K562 (cell line): Measurements from ENCODE around the gene SNX14. TPM values are rescaled to one million over a fixed set of nuclear protein-coding genes. Genes with fewer than 3 reads are reported as not detected.
A peak's percentile ranks its signal among the peaks of the same experiment; 100 is the strongest.

Experiments
- NR3C1 ChIP-seq: sonication (generic); formaldehyde crosslinking; IDR thresholded peaks from 2 replicates; pipeline ENCODE4 v1.8.1; 2022; ENCODE audit warnings: missing genetic modification reagents
- RAD21 ChIP-seq, 2 experiments: fragments of 250-450 bp in 1 of 2; fragments of 450-650 bp in 1 of 2; sonication (Bioruptor Pico) in 1 of 2; formaldehyde crosslinking in 1 of 2; IDR thresholded peaks in 1 of 2; conservative IDR thresholded peaks in 1 of 2; 2 replicates each; pipeline versions ENCODE4 v1.4.0 to v1.8.0; 2020 to 2022; ENCODE audit warnings: mild to moderate bottlenecking in 2 of 2, moderate library complexity in 1 of 2
- RB1 ChIP-seq: fragments of 450-650 bp; IDR thresholded peaks from 2 replicates; pipeline ENCODE4 v1.6.1; 2017; ENCODE audit warnings: low read depth, mild to moderate bottlenecking
- RCOR1 ChIP-seq, 2 experiments: IDR thresholded peaks; 2 replicates each; pipeline ENCODE4 v1.6.1; 2012; ENCODE audit warnings: low read depth in 2 of 2, low read length in 2 of 2, borderline replicate concordance in 1 of 2, improper control_type of control experiment in 1 of 2
- SLC30A9 ChIP-seq: fragments of 250-450 bp; sonication (Bioruptor Pico); IDR thresholded peaks from 2 replicates; pipeline ENCODE4 v1.8.0; 2022; ENCODE audit warnings: mild to moderate bottlenecking, moderate library complexity
- ZNF134 ChIP-seq: fragments of 250-450 bp; sonication (Bioruptor Pico); conservative IDR thresholded peaks from 2 replicates; pipeline ENCODE4 v1.4.0; 2020
- ZNF436 ChIP-seq: fragments of 250-450, 450-650 bp; sonication (Bioruptor Pico); formaldehyde crosslinking; IDR thresholded peaks from 2 replicates; pipeline ENCODE4 v1.7.0; 2020; ENCODE audit warnings: mild to moderate bottlenecking
- ZNF699 ChIP-seq: fragments of 250-450 bp; sonication (Bioruptor Pico); IDR thresholded peaks from 2 replicates; pipeline ENCODE4 v1.8.0; 2021; ENCODE audit warnings: mild to moderate bottlenecking, moderate library complexity; ENCODE audit not compliant: insufficient replicate concordance
- polyA plus RNA-seq, 8 experiments: library from polyadenylated mRNA; depleted of rRNA in 4 of 8; stranded (reverse) in 5 of 8; unstranded in 3 of 8; fragments of >200 nt; fragmentation: Nextera tagmentation in 2 of 8; fragmentation: Illumina TruSeq in 1 of 8; extraction: Ambion mirVana in 2 of 8; extraction: Trizol in 1 of 8; gene quantifications; 2 replicates each; pipeline versions ENCODE4 v1.2.1 to v1.2.3, GENCODE V29; 2011 to 2014; ENCODE audit warnings: inconsistent platforms in 1 of 8, missing spikeins in 1 of 8
- total RNA-seq, 7 experiments: library from RNA; depleted of rRNA in 6 of 7; stranded (reverse); fragments of >200 nt in 6 of 7; fragmentation: Illumina TruSeq in 2 of 7; extraction: Trizol in 2 of 7; gene quantifications; 2 replicates each; pipeline versions ENCODE4 v1.2.1 to v1.2.3, GENCODE V29; 2011 to 2021; ENCODE audit warnings: low replicate concordance in 1 of 7
- TF ChIP-seq, protein P1 (sequence below): IDR thresholded peaks from 2 replicates; pipeline ENCODE4 v1.6.1; 2011; ENCODE audit warnings: borderline replicate concordance, low read depth, mild to moderate bottlenecking, moderate library complexity, low read length; ENCODE audit not compliant: insufficient read depth, poor library complexity, severe bottlenecking
- TF ChIP-seq, protein P2 (sequence below): fragments of 250-450 bp; sonication (Bioruptor Pico); IDR thresholded peaks from 2 replicates; pipeline ENCODE4 v1.5.0; 2021; ENCODE audit warnings: mild to moderate bottlenecking, borderline replicate concordance

Gene SNX14
- total and polyA plus RNA-seq, 9 of the 15 experiments (the other 6 are each of a cell fraction or from before 2014, with no cell fraction given), result 46.5 to 140 (median 71.2) TPM

DNA sequence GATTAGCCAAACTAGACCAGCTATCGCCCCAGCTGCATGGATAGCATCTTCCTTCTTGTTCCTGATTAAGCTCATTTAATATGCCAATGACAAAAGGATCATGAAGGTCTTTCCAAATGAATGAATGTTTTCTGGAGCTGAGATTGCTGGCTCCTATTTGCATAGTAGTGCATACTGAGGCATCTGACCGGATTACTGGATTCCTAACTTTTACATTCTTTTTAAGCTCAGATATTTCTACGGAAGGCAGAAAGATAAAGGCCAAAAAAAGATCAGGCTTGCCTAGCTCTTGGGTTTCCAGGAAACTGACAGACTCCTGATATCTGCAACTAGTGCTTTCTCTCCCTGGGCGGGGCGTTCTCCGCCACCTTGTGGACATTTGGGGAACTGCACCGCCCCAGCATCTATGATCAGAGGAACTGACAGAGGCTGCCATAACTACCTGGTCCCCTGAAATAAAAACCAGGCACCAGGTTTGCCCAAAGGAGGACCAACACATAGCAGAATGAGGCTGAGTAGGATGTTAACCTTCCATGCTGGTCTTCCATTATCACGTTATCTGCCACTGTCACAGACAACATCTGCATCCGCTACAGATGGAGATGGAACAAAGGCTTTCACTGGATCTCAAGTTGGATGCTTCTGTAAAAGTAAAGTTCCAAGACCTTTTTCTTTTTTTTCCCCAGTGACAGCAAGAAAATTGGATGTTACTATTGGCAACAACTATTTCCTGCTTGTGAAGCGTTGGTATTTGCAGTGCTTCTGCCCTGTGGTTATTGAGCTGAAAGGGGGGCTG is 110.6 kb downstream of the SNX14 start (continued):
- TF ChIP-seq, protein P1, sequence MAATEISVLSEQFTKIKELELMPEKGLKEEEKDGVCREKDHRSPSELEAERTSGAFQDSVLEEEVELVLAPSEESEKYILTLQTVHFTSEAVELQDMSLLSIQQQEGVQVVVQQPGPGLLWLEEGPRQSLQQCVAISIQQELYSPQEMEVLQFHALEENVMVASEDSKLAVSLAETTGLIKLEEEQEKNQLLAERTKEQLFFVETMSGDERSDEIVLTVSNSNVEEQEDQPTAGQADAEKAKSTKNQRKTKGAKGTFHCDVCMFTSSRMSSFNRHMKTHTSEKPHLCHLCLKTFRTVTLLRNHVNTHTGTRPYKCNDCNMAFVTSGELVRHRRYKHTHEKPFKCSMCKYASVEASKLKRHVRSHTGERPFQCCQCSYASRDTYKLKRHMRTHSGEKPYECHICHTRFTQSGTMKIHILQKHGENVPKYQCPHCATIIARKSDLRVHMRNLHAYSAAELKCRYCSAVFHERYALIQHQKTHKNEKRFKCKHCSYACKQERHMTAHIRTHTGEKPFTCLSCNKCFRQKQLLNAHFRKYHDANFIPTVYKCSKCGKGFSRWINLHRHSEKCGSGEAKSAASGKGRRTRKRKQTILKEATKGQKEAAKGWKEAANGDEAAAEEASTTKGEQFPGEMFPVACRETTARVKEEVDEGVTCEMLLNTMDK, result no peak
- TF ChIP-seq, protein P2, sequence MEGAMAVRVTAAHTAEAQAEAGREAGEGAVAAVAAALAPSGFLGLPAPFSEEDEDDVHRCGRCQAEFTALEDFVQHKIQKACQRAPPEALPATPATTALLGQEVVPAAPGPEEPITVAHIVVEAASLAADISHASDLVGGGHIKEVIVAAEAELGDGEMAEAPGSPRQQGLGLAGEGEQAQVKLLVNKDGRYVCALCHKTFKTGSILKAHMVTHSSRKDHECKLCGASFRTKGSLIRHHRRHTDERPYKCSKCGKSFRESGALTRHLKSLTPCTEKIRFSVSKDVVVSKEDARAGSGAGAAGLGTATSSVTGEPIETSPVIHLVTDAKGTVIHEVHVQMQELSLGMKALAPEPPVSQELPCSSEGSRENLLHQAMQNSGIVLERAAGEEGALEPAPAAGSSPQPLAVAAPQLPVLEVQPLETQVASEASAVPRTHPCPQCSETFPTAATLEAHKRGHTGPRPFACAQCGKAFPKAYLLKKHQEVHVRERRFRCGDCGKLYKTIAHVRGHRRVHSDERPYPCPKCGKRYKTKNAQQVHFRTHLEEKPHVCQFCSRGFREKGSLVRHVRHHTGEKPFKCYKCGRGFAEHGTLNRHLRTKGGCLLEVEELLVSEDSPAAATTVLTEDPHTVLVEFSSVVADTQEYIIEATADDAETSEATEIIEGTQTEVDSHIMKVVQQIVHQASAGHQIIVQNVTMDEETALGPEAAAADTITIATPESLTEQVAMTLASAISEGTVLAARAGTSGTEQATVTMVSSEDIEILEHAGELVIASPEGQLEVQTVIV (CRISPR knock-in tag), result no peak
- TF ChIP-seq NR3C1 (CRISPR knock-in tag) (no peak), ZNF699 (no peak), RAD21 (CRISPR knock-in tag; conservative IDR thresholded peaks at IDR 0.05 in 1 of 2, IDR thresholded peaks at IDR 0.05 in 1 of 2) (peak; percentile 75 to 80), SLC30A9 (no peak), ZNF134 (no peak), ZNF436 (CRISPR knock-in tag) (no peak), RCOR1 (IDR thresholded peaks at IDR 0.05; ENCODE audit: borderline replicate concordance in 1 of 2, low read depth in 2 of 2, low read length in 2 of 2) (peak in 1 of 2 experiments; percentile 39; a peak in 1 of 4 replicates), RB1 (peak; percentile 37; the same call in 1 of the 2 replicates)
- TF ChIP-seq, all 486 proteins: peak for 15
